Subcutaneous adipose tissue (tissue), 4 donors: ENCODE data around the gene MUC5AC. TPM values are rescaled to one million over a fixed set of nuclear protein-coding genes. Genes with fewer than 3 reads are reported as not detected.

Source experiments
- total RNA-seq, 4 donors: library from RNA; depleted of rRNA; stranded (reverse); fragments of >200 nt; gene quantifications; one replicate each; pipeline ENCODE4 v1.1.0, GENCODE V29; 2016
- TF ChIP-seq, protein P1 (sequence below): fragments of 450-650 bp; IDR thresholded peaks from one replicate; pipeline ENCODE4 v1.5.1; 2016; ENCODE audit warnings: low read depth, mild to moderate bottlenecking, control low read depth, antibody characterized with exemption, moderate library complexity

MUC5AC gene
- total RNA-seq, 4 donors from 2014 or later, result not detected

DNA sequence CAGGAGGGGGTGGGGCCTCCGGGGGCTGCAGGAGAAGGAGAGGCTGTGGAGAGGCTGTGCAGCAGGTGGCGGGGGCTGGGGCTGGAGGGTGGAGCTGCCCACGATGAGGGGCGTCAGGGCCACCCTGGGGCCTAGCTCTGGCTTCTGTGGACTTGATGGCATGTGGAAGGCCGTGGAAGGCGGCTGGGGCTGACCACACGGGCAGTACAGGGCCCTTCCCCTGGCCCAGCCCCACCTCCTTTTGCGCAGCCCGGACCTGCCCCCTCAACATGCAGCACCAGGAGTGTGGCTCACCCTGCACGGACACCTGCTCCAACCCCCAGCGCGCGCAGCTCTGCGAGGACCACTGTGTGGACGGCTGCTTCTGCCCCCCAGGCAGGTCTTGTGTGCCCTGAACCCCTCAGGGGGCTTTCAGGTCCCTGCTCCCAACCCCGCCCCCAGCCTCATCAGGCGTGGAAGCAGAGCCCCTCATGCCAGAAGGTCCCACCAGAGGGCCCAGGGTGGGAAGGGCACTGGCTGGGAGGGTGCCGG, 71.2 kb downstream of the MUC5AC start:
- TF ChIP-seq, protein P1, sequence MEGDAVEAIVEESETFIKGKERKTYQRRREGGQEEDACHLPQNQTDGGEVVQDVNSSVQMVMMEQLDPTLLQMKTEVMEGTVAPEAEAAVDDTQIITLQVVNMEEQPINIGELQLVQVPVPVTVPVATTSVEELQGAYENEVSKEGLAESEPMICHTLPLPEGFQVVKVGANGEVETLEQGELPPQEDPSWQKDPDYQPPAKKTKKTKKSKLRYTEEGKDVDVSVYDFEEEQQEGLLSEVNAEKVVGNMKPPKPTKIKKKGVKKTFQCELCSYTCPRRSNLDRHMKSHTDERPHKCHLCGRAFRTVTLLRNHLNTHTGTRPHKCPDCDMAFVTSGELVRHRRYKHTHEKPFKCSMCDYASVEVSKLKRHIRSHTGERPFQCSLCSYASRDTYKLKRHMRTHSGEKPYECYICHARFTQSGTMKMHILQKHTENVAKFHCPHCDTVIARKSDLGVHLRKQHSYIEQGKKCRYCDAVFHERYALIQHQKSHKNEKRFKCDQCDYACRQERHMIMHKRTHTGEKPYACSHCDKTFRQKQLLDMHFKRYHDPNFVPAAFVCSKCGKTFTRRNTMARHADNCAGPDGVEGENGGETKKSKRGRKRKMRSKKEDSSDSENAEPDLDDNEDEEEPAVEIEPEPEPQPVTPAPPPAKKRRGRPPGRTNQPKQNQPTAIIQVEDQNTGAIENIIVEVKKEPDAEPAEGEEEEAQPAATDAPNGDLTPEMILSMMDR, result no peak

DNA sequence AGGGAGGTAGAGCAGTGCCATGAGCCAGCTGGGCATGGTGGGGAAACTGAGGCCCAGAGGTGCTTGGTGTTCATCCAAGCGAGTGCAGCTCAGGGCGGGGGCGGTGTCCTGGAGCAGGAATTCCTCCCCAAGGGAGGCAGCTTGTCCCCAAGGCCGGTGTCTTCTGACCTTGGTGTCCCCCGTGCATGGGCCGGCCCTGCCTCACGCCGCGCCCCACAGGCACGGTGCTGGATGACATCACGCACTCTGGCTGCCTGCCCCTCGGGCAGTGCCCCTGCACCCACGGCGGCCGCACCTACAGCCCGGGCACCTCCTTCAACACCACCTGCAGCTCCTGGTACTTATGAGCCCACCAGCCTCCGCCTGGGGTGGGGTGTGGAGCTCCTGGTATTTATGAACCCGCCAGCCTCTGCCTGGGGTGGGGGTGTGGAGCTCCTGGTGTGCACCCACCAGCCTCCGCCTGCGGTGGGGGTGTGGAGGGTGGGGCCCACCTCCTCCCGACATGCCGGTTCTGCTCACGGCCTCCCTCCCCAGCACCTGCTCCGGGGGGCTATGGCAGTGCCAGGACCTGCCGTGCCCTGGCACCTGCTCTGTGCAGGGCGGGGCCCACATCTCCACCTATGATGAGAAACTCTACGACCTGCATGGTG, 71.8 kb downstream of the MUC5AC start:
- TF ChIP-seq, protein P1, result no peak

DNA sequence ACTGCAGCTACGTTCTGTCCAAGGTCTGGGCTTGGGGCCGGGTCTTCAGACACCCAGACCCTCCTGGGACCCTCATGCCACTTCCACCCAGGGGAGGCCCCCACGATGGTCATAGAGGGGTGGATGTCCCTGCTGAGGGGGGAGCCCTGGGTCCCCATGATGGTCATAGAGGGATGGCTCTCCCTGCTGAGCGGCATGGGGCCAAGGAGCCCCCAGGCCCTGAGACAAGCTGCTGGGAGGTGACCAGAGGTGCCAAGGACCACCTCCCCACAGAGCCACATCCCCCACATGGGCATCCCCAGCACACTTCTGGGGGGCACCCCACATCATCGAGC, 72.3 kb downstream of the MUC5AC start:
- TF ChIP-seq, protein P1, result no peak

GRCh38 chr11:1230456-1231395, 73.0 kb downstream of the MUC5AC start:
- TF ChIP-seq, protein P1, result no peak

- TF ChIP-seq, protein P1, result no peak
Observed at GRCh38 chr11:1231396-1232020, 73.8 kb downstream of the MUC5AC start.

DNA sequence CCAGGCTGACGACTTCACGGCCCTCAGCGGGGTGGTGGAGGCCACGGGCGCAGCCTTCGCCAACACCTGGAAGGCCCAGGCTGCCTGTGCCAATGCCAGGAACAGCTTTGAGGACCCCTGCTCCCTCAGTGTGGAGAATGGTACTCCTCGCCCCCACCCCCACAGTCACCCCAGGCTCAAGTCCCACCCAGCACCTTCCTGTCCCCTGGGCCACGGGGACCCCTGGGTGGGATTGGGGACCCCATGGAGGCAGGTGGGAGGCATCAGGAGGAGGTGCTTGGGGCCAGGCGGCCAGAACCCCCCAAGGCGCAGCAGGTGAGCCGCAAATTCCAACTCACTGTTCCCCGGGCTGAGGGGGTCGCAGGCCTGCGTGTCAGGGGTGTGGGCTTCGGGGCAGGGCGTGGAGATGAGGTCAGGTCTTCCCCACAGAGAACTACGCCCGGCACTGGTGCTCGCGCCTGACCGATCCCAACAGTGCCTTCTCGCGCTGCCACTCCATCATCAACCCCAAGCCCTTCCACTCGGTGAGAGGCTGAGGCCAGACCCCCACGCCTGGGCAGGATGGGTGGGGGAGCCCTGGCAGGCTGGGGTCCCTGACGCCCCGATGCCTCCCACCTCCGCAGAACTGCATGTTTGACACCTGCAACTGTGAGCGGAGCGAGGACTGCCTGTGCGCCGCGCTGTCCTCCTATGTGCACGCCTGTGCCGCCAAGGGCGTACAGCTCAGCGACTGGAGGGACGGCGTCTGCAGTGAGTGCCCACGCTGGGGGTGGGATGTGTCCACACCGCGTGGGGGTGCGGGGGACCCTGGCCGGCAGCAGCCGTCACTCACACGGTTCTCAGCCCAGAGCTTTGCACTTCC, 74.5 kb downstream of the MUC5AC start:
- TF ChIP-seq, protein P1, result no peak
